Esophagus squamous epithelium (tissue), 4 donors: ENCODE data around the gene MINDY2.

ENCODE experiments used
- POLR2A ChIP-seq, 4 donors: fragments of 450-650 bp; IDR thresholded peaks; one replicate each; pipeline ENCODE4 v1.6.1; 2017; ENCODE audit warnings: antibody characterized with exemption in 4 of 4, mild to moderate bottlenecking in 4 of 4, moderate library complexity in 3 of 4
- TF ChIP-seq, protein P1 (sequence below), 6 experiments: fragments of 450-650 bp in 4 of 6; fragments of 200-600 bp in 2 of 6; sonication (generic) in 2 of 6; IDR thresholded peaks; one replicate each; pipeline ENCODE4 v1.5.1; 2016 to 2019; ENCODE audit warnings: antibody characterized with exemption in 6 of 6, mild to moderate bottlenecking in 4 of 6, moderate library complexity in 4 of 6

DNA sequence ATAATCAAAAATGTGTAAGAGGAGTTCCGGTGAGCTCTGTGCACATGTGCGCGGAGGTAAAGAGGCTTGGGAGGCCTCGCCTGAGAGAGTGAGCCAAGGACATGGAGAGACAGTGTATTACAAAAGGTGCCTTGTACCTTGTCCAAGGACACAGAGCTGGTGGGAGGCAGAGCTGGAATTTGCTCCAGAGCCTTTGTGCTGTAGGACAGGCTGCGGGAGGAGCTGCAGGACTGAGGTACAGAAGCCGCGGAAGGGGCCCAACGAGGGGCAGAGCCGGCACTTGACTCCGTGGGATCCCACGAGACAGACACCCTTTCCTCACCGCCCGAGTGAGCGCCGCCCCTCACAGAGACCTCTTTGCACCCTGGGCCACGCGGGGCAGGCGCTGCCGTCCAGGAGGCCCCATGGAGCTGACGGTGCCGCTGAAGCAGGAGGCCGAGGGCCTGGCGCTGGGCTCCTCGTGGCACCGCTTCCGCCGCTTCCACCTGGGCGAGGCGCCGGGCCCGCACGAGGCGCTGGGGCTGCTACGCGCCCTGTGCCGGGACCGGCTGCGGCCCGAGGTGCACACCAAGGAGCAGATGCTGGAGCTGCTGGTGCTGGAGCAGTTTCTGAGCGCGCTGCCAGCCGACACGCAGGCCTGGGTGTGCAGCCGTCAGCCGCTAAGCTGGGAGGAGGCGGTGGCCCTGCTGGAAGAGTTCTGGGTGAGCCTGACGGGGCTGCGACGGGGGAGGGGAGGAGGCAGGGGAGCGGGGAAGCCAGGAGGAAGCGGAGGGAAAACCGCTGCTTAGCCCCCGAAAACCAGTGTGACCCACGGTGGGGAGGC is 93.7 kb downstream of the MINDY2 start:
- TF ChIP-seq, protein P1, sequence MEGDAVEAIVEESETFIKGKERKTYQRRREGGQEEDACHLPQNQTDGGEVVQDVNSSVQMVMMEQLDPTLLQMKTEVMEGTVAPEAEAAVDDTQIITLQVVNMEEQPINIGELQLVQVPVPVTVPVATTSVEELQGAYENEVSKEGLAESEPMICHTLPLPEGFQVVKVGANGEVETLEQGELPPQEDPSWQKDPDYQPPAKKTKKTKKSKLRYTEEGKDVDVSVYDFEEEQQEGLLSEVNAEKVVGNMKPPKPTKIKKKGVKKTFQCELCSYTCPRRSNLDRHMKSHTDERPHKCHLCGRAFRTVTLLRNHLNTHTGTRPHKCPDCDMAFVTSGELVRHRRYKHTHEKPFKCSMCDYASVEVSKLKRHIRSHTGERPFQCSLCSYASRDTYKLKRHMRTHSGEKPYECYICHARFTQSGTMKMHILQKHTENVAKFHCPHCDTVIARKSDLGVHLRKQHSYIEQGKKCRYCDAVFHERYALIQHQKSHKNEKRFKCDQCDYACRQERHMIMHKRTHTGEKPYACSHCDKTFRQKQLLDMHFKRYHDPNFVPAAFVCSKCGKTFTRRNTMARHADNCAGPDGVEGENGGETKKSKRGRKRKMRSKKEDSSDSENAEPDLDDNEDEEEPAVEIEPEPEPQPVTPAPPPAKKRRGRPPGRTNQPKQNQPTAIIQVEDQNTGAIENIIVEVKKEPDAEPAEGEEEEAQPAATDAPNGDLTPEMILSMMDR (IDR thresholded peaks at IDR 0.05): no peak
- no peak for TF ChIP-seq POLR2A (IDR thresholded peaks at IDR 0.05)
